GM15510 (cell line): Measurements from ENCODE around the gene TMEM176A.

Source experiments
- POLR2A ChIP-seq: IDR thresholded peaks from 3 replicates; pipeline ENCODE4 v1.6.1; 2011; ENCODE audit warnings: borderline replicate concordance; ENCODE audit not compliant: insufficient read length; ENCODE audit errors: extremely low read depth

TMEM176A gene

DNA sequence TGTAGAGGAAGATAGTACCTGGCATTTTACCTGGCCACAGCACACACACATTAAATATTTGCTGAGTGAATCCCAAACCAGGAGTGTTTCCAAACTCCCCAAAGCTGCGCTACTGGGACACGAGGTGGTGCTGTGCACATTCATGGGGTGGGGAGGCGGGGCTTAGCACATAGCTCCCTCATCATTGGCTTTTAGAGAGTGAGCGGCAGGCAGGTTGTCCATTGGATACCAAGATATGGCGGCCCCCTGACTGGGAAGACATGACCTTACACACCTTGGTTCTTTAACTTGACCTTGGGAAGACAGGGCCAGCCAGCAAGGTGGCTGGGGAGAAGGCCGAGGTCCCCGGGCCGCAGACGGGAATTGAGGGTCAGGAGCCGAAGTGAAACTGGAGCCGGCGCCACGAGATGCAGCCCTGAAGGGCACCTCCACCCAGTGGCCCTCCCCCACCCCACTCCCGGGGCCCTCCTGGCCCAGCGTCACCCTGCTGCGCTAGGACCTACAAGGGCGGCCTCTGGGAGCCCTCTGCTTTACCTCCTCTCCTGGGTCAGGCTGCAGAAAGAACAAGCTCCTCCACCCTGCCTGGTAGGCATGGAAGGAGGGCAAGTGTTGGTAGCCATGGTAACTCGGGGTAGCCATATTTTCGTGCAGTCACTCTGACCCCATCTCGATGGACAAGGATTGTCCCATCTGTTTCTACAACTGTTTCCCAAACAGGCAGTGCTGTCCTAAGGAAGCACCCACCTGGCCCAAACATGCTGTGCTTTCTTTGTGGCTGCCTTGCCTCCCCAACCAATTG is 24.0 kb downstream of the TMEM176A start:
- no peak for TF ChIP-seq POLR2A

DNA sequence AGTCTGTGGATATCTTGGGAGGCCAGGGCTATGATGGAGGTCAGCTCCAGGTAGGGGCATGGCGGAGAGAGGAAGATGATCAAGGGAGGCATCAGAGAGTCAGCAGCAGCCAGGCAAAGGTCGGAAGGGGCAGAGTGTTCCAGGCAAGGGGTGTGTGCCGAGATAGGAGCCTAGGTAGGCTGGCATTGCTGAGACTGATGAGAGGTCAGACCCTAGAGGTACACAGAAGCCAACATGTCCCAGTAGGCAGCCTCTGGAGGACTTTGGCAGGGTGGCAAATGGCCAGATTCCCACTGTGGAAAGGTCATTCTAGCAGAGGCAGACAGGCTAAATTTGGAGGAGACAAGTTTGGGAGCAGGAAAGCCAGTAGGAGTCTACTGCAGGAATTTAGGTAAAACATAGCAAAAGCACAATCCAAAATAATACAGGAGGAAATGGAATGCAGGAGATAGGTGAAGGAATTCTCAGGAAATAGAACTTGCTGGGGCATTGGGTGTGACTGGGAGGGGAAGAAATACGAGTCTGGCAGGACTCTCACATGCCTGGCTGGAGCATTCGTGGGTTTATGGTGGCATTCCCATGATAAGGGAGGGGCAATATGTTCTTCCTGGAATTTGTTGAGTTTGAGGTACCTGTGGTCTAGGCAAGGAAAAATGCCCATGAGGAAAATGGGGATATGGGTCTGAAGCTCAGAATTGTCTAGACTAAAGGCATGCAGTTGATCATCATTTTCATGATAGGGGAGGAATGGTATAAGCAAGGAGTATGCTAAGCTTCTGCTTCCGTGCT is 25.7 kb downstream of the TMEM176A start:
- no peak for TF ChIP-seq POLR2A

DNA sequence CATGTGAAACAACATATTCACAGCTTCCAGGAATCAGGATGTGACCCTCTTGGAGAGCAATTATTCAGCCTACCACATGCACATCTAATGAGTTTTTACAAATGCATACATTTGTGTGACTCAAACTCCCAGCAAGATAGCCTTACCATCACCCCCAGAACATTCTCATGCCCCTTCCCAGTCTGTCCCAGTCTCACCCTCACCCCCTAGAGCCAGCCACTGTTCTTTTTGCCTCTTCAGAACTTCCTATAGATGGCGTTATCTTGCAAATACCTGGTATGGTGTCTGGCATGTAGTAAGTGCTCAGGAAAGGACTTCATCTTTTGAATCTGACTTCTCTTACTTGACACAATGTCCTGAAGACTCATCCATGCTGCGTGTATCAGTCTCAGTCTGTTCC is 27.8 kb downstream of the TMEM176A start:
- no peak for TF ChIP-seq POLR2A

DNA sequence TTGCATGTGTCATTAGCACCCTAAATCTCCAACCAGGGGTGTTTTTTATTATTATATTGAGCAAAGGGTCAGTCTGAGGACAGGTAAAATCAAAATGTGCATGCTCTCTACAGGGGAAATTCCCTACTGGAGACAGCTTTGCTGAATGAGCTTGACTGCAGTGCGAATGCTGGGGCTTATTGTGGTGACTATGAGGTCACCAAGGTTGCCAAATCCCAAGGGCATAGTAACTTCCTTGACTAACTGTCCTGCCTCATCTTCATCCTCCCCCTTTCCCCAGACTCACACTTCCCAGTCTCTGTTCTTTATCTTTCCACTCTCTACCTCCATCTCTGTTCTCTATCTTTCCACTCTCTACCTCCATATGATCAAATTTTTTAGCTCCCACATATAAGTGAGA is 28.9 kb downstream of the TMEM176A start:
- TF ChIP-seq POLR2A: no peak

DNA sequence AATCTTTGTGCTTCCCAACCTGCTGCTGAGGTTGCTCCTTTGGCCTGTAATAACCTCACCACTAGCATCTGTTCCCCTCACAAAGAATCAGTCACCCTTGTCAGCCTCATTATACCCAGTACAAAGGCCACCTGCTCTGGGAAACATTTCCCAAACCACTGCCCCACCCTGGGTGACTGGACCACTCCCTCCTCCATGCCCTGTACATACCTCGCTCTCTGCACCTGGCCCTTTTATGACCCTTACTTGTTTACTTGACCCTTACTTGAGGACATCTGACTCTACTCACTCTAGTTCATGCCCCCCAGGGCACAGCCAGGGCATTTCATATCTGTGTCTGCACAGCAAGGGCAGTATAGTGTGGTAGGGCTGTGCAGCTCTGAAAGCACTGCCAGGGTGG is 30.4 kb downstream of the TMEM176A start:
- no peak for TF ChIP-seq POLR2A

DNA sequence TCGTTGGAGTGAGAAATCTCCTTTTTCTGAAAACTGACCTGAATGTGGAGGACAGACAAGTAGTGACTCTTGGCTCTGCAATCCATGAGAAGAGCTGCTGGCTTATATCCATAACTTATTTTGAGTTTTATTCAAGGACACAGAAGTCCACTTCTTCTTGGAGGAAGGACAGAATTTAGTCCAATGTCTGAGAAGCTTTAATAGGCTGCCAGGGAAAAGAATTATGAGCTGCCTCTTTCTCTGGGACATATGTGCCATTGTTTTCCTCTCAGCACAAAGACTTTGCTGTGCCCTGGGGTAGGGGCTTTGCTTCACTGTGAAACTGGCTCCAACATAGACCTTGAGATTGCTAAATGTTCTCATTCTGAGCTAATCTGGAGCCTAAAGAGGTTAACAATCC is 31.3 kb downstream of the TMEM176A start:
- TF ChIP-seq POLR2A: no peak

DNA sequence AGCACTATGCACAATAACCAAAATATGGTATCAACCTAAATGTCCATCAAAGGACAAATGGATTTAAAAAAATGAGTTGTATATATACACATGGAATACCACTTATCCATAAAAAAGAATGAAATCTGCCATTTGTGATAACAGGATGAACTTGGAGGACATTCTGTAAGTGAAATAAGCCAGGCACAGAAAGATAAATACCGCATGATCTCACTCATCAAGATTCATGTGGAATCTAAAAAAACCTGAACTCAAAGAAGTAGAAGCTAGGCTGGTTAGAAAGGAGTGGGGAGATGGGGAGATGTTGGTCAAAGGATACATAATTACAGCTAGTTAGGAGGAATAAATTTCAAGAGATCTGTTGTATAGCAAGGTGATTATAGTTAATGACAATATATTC is 34.5 kb downstream of the TMEM176A start:
- no peak for TF ChIP-seq POLR2A

DNA sequence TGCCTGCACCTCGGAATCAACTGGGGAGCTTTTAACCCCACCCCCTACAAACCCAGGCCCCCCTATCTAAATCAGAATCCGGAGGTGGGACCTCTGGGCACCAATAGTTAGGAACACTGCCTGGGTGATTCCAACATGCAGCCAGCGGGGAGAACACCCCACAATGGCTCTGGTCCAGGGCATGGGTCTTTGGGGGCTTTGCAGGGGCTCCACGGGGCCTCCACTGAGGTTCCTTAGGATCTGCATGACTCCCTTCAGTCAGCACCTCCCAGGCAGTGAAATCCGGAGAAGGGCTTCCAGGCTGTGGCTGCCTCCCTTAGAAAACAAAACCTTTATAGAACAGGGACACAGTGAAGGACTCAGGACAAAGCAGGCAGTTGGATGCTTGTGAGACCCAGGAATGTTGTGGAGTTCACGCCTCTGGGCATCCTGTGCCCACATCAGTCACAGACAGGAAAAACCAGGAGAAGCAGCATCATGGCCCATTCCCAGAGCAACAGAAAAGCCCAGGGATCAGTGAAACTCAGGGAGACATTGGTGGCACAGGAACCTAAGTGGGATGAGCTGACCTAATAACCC is 35.2 kb downstream of the TMEM176A start:
- TF ChIP-seq POLR2A: no peak

DNA sequence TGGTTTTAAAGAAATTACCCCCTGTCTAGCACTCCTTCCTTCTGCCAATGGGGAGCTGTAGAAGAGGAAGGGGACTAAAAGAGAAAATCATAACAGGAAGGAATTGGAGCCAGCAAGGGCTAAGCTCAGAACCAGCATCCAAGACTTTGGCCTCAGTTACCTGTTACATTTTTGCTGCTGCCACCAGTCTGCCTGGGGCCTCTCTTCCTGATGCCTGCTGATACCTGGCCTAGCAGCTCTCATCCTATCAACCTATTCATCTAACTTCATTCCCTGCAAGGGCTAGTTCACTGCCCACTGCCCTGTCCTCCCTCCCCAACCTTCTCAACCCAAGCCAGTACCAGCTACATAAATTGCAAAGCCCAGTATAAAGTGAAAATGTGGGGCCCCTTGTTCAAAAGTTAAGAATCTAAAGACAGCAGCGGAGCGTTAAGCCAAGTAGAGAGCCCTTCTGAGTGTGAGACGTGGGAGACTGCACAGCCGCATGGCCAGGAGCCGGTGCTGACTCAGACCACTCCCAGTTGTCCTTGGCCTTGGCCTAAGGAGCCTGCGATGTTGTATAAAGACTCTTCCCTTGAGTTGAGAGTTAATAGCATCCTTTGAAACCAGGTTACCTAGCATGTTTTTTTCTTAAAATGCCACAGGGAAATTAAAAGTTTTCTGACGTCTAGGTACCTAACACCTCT is 38.5 kb downstream of the TMEM176A start:
- no peak for TF ChIP-seq POLR2A

DNA sequence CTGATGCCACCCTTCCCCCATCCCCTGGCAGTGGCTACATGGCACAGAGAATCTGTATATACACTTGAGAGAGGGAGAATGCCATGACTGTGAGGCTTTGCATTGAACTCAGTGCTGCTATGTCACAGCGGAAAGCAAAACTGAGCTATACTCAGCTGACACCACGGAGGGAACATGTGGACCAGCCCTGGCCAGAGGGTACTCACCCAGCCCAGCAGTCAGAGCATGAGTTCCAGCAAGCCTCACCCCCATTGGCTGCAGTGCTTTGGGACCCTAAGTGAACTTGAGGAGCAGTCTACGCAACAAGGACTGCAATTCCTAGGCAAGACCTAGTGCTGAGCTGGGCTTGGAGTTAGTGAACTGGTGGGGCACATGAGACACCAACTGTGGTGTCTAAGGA is 41.4 kb downstream of the TMEM176A start:
- no peak for TF ChIP-seq POLR2A

DNA sequence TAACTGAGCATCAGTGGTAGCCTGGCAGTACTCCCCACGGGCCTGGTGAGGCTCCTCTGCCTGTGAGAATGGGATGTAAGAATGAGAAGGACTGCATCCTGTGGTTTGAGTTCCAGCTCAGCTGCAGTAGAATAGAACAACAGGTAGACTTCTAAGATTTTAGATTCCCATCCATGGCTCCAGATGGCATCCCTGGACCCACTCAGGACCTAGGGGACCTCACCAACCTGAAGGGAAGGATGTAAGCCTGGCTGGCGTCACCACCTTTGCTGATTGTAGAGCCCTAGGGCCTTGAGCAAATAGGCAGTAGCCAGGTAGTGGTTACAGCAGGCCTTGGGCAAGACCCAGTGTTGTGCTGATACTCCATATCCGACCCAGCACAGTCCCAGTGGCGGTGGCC is 42.1 kb downstream of the TMEM176A start:
- TF ChIP-seq POLR2A: no peak

DNA sequence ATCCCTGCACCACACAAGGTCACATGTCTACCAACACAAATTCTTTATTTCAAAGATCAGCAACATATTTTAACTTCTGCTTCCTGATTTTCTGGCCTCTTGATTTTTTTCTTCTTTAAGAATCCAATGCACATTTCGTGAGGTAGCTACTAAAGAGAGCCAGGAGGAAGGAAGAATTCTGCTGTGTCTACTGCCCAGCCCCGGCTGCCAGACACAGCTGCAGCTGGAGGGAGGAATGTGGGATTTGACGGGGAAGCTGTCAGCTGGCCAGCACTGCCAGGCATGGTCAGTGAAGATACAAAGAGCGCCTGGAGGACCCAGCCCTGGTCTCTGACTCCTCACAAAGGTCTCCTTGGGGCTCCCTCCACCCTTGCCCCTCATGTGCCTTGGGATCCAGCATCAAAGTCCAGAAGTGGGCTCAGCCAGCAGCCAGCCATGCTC is 44.9 kb downstream of the TMEM176A start:
- no peak for TF ChIP-seq POLR2A

DNA sequence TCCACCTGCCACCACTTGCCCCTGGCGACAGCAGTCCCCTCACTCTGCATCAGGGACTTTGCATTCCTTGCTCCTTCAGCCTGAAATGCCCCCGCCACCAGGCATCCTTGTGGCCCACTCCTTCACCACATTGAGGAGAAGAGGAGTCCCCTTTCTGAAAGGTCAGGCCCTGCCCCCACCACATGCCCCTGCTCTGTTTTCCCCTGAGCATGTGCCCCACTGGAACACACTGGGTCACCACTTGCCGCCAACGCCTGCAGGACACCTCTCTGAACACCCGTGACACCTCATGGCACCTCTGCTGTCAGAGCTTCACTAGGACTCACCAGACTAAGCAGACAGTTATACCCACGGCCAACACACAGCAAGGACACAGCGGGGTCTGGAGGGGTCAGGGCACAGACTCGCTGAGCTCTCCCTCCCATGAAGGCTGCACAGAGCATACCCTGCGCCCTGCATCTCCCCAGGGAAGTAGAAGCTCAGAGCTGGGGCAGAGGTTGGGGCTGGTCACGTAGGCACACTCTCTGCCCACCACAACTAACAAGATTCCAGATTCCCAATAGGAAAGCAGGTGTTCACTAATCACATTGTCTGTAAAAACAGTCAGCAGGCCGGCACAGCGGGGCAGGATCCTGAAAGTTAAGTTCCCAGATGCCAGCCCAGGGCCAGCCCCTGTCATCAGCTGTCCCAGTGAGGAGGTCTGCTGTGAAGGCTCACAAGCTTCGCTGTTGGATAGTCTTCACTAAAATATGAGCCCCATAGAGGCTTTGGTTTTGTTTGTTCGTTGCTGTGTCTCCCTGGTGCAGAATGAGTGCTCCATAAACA is 45.9 kb downstream of the TMEM176A start:
- TF ChIP-seq POLR2A: no peak

DNA sequence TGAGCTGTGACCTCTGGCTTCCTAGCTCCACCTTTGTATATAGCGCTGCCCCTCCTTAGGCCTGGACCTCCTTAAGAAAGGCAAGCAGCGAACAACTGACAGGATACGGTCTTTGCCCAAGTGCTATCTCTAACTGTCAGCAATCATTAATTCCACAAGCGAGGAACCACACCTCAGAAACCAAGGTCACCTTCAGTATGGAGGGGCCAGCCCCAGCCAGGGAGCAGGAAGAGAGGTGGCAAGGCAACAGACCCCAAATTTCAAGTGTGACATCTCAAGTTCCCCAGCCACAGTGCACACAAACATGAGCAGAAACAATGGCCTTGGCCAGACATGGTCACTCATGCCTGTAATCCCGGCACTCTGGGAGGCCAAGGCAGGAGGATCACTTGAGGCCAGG is 47.0 kb downstream of the TMEM176A start:
- no peak for TF ChIP-seq POLR2A

DNA sequence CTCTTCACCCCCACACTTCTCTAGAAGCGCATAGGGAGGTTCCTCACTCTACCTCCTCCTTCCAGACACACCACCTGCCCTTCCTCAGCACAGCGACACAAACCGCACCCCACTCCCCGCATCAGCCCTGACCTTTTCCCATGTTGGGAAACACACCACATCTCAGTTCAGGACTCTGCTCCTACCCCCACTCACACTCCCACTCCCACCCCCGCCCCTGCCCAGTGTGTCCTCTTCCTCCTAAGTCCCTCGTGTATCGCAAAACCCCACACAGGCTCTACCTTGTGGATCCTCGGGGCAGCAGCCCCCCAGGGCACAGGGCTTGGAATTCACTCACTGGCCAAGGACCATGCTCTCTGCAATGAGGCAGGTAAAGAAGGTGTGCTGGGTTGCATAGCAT is 47.5 kb downstream of the TMEM176A start:
- no peak for TF ChIP-seq POLR2A

DNA sequence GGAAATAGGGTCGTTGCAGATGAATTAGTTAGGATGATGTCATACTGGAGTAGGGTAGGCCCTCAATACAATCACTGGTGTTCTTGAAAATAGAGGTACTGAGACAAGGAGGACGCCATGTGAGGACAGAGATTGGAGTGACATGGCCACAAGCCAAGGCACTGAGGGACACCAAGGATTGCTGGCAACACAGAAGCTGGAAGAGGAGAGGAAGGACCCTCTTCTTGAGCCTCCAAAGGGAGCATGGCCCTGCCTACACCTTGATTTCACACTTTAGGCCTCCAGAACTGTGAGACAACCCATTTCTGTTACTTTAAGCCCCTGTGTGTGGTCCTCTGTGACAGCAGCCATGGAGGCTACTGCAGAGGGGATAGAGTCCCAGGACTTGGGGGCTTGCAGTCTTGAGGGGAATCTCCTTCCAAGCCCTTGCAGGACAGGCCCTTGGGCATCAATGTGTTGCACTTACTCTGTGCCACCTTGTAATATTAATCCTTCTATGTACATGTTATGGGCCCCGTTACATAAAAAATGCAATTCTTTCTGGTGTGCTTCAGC is 48.1 kb downstream of the TMEM176A start:
- TF ChIP-seq POLR2A: no peak
